Cardiac atrium fibroblast (primary cell): ENCODE measurements around the gene MRPL37. TPM values are rescaled to one million over a fixed set of nuclear protein-coding genes. Genes with fewer than 3 reads are reported as not detected.

ENCODE experiments used
- total RNA-seq: library from RNA; depleted of rRNA; stranded (reverse); fragments of >200 nt; gene quantifications from 2 replicates; pipeline ENCODE4 v1.2.3, GENCODE V29; 2015

Gene MRPL37
- 71.5 and 84.4 TPM in 2 replicates for total RNA-seq

DNA sequence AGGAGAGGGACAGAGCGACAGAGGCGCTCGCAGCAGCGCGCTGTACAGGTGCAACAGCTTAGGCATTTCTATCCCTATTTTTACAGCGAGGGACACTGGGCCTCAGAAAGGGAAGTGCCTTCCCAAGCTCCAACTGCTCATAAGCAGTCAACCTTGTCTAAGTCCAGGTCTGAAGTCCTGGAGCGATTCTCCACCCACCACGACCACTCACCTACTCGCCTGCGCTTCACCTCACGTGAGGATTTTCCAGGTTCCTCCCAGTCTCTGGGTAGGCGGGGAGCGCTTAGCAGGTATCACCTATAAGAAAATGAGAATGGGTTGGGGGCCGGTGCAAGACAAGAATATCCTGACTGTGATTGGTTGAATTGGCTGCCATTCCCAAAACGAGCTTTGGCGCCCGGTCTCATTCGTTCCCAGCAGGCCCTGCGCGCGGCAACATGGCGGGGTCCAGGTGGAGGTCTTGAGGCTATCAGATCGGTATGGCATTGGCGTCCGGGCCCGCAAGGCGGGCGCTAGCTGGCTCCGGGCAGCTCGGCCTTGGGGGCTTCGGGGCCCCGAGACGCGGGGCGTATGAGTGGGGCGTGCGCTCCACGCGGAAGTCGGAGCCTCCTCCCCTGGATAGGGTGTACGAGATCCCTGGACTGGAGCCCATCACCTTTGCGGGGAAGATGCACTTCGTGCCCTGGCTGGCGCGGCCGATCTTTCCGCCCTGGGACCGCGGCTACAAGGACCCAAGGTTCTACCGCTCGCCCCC, at the start of gene MRPL37, which contains the start of gene CYB5RL:
TSS of gene MRPL37 (plus strand) at position 403 of the 754 bp plus-strand sequence. CDS start at position 480, 77 bp downstream.
TSS of gene CYB5RL (minus strand) at position 266 of the 754 bp plus-strand sequence. CDS start 4,414 bp downstream, outside the sequence.

GRCh38 chr1:54152696-54153095, 47.3 kb upstream of the MRPL37 start, which contains the start of gene CDCP2:
Gene CDCP2, minus strand, starts transcription at chr1:54153000. Its CDS starts 78 bp downstream, at chr1:54152922.

Other genes starting within 250 kb of the MRPL37 start
- not detected in 2 replicates for gene LDLRAD1, start 182.0 kb upstream of the MRPL37 start, total RNA-seq
- 437 and 450 TPM in 2 replicates for gene TMEM59, start 147.0 kb upstream of the MRPL37 start, total RNA-seq
- 2.0 and 5.7 TPM in 2 replicates for gene TCEANC2, start 146.6 kb upstream of the MRPL37 start, total RNA-seq
- gene CDCP2, start 47.2 kb upstream of the MRPL37 start, total RNA-seq = not detected in 2 replicates
- 0.54 and 3.9 TPM in 2 replicates for gene CYB5RL, start 137 bp upstream of the MRPL37 start, total RNA-seq
- 12.3 and 19.9 TPM in 2 replicates for gene SSBP3, start 206.2 kb downstream of the MRPL37 start, total RNA-seq